GM19324 (cell line): Measurements from ENCODE around the gene OPCML.

ENCODE experiments used
- ATAC-seq: cut with Tn5 transposase; IDR thresholded peaks from one replicate; pipeline ENCODE4 v1.9.1; 2021; ENCODE audit warnings: mild to moderate bottlenecking, moderate library complexity; ENCODE audit not compliant: unreplicated experiment, low FRiP score

The OPCML gene

DNA sequence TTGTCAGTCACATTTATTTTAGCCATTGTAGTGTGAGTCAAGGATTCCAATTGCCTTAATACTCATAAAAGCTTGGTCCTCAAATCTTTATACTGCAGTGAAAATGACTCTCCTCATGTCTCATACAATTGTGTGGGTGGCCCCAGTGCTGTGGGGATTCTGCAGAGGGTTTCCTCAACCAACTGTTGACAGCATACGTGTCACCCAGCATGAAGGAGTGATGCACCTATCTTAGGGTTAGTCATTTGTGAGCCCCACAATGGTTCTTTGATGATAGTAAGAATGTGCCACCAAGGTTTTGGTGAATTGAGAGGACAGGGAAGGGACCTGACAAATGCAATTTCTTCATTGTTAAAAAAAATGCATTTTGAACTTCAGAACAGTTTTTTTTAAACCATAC is 1046.2 kb downstream of the OPCML start:
- ATAC-seq = no peak

DNA sequence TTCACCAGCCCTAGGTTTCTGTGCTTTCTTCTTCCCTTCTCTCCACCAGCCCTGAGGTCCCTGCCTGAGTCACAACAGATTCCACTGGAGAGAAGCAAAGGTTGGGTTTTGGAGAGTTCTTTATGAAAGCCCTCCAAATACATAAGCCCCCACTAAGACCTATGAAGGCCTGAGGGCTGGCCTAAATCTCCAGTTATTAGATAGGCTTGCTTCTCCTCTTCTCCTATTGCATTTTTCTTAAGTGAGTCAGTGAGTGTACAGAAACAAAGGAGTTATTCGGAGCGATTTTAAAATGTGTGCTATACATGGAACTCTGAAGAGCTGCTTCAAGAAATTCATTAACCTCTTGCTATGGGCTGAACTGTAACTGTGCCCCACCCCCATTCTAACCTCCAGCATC is 1057.3 kb downstream of the OPCML start:
- no peak for ATAC-seq

DNA sequence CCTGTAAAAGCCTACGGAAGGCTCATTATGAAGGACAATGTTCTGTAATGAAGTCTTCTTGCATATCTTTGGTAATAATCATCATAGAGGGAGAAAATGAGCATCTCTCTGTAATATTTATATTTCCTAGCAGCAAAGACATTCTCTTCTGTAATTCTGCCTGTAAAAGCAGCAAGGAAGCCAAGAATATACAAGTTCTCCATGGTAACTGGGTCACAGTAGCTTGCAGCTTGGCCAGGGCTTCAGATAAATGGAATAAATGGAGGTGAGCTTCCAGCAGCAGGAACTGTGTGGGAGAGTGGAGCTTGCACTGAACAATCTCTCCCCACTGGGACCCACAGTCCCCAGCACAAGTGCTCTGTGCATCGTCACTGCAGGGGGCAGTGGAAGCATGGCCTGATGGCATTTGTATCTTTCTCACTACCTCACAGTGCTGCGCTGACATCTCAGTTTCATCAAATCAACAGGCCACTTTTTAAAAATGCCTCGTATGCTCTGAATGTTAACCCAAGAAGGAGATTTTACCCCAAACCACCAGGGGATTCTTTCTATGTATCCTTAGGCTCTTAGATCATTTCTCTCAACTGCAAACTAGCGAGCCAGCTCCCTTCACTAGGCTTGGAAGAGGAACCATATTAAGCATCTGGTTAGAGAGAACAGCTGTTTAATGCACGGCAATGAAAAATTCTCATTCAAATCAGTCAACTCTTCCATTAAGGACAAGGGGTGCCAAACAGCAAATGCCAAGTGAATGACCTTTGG is 1059.7 kb downstream of the OPCML start:
- no peak for ATAC-seq

DNA sequence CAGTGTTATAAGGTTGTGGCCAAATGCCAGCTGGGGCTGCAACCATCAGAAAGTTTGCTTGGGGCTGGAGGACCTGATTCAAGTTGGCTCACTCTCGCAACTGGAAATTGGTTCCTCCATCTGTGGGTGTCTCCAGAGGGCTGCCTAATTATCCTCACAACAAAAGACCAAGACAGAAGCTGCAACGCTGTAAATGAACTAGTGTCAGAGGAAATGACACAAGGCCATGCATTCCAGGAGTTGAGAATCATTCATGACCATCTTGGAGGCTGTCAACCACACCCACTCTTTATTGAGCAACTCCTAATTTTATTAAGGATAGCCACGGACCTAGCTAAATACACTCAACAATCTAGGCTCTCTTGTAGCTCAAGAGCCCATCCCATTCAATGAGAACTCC is 1060.8 kb downstream of the OPCML start:
- no peak for ATAC-seq

DNA sequence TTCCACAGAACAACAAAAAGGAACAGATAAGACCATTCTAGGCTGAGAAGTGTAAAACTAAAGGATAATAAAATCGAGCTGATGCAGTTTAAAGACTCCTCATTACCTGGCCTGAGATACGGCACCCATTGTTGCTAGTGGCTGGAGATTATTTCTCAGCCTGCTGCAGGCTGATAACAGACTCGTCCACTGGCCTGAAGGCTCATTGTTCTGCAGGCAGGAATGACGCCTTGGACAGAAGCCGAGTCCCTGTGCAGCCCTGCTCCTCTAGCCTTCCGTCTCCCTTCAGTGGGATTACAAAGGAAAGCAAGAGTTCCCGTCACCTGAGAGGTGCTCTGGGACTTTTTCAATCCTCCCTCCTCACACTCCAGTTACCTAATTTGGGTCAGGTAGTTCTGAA is 1065.3 kb downstream of the OPCML start:
- no peak for ATAC-seq

DNA sequence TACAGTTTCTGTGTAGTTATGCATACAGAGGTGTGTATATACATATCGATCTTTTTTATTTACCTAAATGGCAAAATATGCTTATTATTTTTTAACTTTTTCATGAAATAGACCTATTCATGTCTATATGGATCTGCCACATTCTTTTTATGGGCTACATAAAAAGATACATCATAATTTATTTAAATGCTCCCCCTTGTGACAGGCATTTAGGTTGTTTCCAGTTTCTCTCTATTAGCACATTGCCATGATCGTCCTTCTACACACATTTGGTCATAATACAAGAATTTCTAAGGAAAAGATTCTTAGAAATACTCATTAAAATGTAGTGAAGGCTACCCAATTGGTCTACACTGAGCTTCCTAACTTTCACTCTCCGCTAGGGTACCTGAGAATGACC is 1067.4 kb downstream of the OPCML start:
- ATAC-seq = no peak

DNA sequence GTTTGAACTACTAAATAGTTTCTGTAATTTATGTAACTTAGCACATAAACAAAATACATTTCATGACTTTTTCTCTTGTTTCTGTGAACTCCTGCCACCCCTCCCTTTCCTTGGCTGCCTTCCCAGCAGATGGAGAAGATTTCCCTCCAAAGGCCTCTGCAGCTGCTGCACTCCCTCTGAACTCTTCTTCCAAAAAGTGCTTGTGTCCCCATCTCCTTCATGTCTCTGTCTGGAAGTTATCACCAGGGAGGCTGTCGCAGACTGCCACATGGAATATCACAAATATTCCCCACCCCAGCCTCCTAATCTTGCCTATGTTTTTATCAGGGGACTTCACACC is 1068.3 kb downstream of the OPCML start:
- ATAC-seq = no peak

DNA sequence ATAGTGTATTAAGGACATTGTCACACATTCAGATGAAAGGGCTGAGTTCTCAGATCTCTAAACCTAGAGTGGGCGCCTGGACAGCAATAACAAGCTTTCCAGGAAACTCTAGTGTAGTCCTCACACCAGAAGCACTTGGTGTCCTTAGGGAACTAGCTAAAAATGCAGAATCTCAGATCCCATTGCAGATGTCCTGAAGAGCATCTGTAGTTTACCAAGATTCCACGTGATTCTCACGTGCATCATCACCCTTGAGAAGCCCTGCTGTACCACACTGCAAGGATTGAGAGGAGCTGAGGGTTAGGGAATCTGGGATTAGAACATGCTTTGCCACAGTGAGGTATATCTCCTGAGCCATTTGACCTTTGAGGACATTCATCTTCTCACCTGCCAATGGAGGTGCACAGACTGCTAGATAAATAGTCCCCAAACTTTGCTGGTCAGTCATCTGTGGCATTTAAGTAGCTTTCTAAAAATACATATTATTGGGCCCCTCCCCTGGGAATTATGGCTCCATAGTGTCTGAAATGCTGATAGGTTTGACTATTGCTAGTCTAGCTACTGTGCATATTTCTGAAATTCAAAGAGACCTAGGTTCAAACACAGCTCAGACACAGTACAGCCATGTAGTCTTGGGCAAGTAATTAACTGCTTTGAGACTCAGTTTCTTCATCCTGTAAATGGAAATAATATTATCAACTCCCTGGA is 1068.9 kb downstream of the OPCML start:
- no peak for ATAC-seq

DNA sequence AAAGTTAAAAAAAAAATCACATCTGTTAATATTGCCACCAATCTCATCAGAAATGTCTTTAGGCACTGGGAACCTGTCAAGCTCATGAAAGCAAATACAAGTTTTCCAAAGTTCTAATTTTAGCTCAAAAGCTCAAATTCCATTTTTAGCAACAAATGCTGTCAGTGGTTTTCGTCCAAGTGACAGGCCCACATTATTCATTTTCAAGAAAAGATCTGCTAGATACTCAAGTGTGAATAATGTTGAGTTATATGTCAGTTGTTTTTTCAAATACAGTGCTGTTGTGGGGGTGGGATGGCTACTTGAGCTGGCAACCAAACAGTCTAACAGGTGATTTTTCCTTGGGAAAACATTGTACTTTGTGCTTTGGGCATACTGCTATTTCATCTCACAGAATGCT is 1072.6 kb downstream of the OPCML start:
- ATAC-seq = no peak

DNA sequence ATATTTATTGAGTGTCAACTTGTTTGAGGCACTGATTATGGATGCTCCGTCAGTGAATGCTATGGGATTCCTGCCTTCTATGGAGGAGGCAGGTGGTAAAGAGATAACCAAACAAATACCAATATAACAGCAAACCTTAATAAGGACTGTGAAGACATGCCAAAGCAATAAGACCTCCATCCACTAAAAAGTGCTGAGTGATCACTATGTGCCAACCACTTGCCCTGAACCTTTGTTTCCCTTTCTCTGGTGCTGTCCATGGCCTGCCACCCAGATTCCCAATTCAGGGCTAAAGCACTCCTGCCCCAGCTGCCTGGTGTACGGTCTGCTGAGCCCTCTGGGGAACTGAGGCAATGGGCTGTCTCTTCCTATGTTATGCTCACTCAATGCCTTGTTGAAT is 1074.9 kb downstream of the OPCML start:
- ATAC-seq = no peak

DNA sequence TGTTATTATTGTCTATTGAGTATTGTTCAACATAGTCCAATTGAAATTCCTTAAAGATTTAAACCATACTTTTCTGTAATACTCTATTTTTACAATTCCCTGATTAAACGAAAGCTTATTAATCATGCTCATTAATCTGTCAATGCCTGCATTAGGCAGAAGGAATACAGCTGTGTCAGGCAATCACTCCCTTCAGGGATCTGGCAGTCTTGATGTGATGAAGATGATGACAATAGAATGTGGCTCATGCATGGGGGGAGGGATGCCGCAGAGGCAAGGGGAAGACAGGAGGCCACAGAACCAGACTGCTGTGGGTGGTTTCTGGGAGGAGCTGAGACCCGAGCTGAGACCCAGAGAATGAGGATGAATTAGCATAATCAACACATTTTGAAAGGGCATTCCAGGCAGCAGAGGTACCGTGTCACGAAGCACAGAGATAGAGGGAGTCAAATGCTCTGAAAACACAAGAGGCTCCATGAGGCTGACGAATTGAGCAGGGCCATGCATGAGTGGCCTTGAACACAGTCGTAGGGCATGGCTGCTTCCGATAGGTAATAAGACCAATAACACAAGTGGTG is 1075.5 kb downstream of the OPCML start:
- no peak for ATAC-seq

DNA sequence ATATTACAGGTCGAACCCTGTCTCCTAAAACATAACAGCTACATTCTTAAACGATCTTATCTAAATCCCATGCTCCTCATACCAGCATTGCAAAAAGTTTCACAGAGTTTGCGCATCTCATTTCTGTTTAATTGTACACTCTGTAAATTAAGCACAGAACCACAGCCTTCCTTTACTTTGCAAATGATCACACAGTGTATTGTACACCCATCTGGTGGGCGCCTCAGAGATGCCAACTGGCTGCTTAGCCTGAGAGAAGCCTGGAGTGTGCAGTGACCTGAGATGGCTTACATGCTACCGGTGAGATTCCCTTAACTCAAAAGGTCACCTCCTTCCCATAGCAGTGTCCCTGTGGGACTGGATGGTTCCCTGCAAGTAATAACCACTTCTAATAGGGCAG is 1077.3 kb downstream of the OPCML start:
- ATAC-seq = no peak

DNA sequence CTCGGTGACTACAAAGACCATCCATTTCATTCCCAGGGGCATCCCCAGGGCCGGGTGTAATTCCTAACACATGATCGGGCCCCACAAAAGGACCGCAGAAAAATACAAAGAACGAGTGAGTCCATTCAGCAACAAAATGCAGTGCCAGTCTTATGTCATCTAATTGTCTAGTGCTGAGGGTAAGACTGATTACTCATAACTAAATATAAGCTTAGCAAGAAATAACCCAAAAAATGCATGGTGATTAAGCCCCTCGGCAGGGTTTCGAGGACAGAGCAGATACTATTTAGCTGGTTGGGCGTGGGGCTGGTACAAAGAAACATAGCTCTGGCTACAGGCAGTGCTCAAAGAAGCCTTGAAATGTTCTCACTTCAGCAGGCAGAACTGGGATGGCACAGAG is 1078.9 kb downstream of the OPCML start:
- ATAC-seq = no peak

DNA sequence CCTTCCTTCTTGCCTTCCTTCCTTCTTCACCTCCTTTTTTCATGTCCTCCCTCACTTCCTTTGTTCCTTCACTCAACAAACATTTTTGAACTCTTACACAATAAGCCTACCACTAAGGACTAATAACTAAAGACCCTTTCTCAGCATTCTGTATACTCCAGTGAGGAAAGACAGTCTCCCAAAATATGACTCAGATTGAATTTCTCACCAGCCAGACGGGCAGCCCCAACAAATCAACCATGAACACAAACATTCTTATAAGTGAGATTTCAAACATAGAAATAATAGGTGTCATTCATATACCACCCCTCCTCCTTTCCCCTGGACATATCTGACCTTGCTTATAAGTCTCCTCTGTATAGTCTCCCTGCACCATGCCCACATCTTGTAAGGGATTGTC is 1079.7 kb downstream of the OPCML start:
- no peak for ATAC-seq

DNA sequence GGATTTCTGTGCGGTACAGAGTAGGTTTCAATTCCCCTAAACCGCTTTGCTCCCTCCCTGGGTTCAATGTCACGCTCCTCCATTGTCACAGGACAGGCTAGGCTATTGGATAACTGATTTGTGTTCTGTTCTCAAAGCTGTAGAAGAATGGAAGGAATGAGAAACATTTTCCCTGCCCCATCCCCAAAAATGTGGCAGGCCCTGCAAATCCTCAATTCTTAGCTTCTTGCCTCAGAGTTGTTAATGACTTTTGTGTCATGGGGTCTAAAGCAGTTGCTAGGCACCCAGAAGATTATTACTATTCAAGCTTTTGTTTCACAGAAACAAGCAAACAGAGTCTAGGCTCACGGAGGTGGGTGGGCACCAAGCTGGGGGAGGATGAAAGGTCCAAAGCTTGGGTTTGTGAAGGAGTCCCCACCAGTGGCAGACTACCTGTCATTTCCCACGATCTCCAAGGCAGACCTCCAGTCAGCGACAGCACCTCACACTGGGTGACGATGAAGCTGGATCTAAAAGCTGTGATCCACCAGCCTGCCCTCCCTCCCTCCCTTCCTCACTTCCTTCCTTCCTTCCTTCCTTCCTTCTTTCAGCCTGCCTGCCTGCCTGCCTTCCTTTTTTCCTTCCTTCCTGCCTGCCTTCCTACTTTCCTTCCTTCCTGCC is 1080.2 kb downstream of the OPCML start:
- no peak for ATAC-seq

DNA sequence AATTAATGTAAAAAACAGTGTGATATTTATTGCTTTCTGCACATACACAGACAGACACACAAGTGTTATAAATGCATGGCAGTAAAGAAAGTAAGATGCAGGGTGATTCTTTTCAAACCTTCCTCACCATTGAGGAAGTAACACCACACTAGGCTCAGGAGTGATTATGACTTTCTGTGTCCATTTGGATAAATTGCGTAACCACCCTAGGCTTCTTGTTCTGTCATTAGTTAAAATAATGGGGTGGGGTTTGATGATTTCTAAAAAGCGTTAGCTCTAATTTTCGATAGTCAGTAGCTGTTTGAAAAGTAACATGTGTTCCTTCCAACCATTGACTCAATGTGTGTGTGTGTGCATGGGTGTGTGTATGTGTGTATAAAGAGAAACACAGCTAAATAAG is 1081.7 kb downstream of the OPCML start:
- ATAC-seq = no peak

DNA sequence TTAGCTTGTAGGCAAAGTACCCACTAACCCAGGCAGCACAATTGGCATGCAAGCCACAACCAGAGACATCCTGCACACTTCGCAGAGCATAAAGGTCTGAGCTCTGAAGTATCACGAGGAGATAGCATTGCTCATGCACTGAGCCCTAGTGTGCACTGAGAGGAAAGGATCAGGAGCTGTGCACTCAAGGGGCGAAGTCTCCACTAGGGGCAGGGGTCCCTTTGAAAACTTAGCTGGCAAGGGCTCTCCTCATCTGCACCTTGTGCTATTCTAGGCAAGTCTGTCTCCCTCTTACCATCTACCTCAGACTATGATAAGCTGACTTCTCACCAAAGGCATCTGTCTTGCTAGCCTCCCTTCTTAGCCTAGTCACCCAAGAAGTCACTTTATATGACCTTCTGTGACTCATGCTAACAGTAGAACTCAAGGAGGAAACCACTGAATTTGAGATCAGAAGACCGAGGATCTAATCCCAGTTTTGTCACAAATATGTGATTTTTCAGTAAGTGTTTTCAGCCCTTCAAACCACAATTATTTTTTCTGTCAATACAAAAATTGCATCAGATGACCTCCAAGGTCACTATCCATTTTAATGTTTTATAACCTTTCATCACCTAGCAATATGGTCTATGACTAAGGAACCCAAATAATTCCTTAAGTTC is 1083.8 kb downstream of the OPCML start:
- no peak for ATAC-seq

DNA sequence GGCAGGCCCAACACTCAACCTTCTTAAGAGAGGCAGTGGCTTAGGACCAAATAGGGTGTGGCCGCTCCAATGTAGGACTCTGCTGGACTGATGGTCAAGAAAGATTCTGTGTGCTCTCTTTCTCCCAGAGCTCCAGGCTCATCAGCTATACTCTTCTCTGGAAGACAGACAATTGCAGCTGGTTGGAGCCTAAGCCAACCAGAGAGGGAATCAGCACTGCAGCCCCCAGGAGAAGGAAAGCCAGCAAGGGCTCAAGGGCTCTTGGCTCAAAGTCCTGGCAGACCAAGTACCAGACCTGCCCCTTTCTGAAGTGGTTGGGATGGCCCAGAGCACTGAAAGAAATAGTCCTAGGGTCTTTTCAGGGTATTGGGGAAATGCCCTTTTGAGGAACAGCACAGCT is 1084.5 kb downstream of the OPCML start:
- ATAC-seq = no peak

DNA sequence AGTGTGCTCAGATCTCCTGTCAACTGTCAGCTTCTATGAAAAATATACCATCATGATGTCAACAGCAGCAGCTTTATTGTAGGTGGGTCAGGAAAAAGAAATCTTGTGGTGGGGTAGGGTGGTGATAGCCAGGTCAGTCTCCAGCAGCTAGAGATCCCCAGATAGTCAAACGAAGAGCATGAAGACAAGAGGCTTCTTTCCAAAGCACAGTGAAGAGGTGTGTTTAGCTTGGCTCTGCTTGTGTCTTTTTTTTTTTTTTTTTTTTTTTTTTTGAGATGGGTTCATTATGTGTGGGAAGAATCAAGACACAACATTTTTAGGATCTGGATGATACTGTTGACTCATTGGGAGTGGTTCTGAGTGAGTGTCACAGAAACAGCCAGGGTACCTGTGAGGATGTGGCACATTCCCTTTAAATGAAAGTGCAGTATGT is 1086.4 kb downstream of the OPCML start:
- no peak for ATAC-seq

DNA sequence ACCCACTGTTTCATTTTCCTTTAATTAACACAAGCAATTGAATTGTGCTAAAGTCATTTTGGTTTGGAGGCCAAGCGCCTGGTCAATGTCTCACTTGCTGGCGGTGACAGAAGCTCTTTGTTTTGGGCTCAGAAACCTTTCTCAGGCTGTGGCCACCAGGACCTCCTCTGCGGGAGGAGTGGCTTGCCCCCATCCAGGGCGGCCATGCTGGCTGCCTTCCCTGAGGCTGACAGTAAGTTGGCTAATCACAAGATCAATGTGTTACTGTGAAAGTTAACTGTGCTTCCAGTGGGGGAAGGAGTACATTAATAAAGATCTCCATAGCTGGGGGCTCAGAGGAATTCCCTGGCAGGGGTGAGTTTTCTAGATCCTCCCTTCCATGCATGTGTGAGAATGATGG is 1087.4 kb downstream of the OPCML start:
- ATAC-seq = no peak

DNA sequence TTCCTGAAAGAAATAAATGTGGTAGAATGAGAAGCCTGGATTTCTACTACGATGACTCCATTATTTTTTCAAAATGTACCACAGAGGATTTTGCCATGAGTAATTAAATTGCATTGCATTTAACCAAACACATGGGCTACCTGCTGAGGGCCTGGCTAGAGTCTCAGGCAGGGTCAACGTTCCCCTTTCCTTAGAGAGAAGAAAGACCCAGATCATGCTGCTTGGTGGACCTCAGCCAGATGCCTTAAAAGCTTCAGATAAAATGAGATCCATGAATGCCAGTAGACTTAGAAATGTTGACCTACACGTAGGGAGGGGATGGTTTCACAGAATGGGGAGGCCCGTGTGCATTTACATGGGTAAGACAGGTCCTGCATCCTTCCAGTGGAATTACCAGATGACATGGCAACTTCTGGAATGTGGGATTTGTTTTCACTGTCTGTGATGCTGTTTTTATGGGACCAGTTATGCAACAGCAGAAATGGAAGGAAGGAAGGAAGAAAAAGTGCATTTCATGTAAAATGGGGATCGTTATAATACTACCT is 1092.5 kb downstream of the OPCML start:
- no peak for ATAC-seq
